Measurements from ENCODE around the gene EML4.

DNA sequence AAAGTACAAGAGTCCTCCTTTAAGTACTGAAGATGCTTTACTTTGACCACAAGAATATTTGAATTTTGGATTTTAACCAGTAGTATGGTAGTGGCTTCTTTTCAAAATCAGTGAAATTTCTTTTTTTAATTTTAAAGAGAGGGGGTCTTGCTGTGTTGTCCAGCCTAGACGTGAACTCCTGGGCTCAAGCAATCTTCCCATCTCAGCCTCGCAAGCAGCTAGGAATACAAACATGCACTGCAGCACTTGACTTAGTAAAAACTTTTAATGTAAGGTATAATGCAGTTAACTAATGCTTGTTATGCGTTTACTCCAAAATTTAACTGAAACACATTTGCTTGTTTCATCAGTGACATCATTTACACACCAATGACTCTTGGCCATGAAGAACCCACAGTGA is 49.6 kb downstream of the EML4 start:
- TF ChIP-seq, protein P1, sequence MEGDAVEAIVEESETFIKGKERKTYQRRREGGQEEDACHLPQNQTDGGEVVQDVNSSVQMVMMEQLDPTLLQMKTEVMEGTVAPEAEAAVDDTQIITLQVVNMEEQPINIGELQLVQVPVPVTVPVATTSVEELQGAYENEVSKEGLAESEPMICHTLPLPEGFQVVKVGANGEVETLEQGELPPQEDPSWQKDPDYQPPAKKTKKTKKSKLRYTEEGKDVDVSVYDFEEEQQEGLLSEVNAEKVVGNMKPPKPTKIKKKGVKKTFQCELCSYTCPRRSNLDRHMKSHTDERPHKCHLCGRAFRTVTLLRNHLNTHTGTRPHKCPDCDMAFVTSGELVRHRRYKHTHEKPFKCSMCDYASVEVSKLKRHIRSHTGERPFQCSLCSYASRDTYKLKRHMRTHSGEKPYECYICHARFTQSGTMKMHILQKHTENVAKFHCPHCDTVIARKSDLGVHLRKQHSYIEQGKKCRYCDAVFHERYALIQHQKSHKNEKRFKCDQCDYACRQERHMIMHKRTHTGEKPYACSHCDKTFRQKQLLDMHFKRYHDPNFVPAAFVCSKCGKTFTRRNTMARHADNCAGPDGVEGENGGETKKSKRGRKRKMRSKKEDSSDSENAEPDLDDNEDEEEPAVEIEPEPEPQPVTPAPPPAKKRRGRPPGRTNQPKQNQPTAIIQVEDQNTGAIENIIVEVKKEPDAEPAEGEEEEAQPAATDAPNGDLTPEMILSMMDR (IDR thresholded peaks at IDR 0.05) = no peak
- TF ChIP-seq EZH2phosphoT487 (IDR thresholded peaks at IDR 0.05) (no peak), EZH2 (IDR thresholded peaks at IDR 0.05) (no peak)

All from neural progenitor cell (in vitro differentiated cells).